ENCODE measurements around the gene IFNGR2.

Gene IFNGR2

DNA sequence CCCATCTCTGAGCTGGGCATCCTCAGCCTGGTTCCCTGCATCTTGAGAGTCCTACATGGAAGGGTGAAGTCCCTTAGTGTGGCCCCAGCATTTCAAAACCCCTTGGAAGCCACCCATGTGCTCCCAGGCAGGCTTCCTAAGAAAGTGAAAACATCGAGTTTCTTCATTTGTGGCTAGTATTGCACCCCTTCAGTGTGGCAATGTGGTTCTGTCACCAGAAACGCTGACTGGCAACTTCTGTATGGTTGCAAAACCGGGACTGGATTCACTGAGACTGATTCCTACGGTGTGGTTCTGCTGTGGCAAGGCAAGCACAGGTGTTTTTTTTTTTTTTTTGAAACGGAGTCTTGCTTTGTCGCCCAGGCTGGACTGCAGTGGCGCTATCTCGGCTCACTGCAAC, 9.0 kb upstream of the IFNGR2 start:
- Histone ChIP-seq H3K9me2 (replicated peaks; ENCODE audit: low read depth, low read length) (no peaks in the 10 kb centered on the region), H3K79me2 (ENCODE audit: insufficient read depth, low read length) (no peaks in the 10 kb centered on the region), H3K4me1 (ENCODE audit: insufficient read depth, low read length, poor library complexity, severe bottlenecking) (peaks cover 7% of the 10 kb centered on the region), H4K20me1 (ENCODE audit: insufficient read depth, low read length, poor library complexity, severe bottlenecking) (no peaks in the 10 kb centered on the region), H3K9me3 (ENCODE audit: insufficient read depth, low read depth, low read length) (no peaks in the 10 kb centered on the region), H2AFZ (ENCODE audit: low read length) (no peak overlapping the region), H3K4me3 (ENCODE audit: low read length, poor library complexity, severe bottlenecking) (no peak overlapping the region), H3K36me3 (ENCODE audit: insufficient read depth, low read length) (no peaks in the 10 kb centered on the region), H3F3A (ENCODE audit: low read depth) (no peaks in the 10 kb centered on the region), H3K9ac (ENCODE audit: low read depth, low read length, poor library complexity, severe bottlenecking) (no peak overlapping the region), H3K27me3 (ENCODE audit: insufficient read depth, low read length, poor library complexity, severe bottlenecking) (no peaks in the 10 kb centered on the region), H3K4me2 (ENCODE audit: low read depth, low read length, poor library complexity, severe bottlenecking) (no peak overlapping the region)
- TF ChIP-seq, protein P1, sequence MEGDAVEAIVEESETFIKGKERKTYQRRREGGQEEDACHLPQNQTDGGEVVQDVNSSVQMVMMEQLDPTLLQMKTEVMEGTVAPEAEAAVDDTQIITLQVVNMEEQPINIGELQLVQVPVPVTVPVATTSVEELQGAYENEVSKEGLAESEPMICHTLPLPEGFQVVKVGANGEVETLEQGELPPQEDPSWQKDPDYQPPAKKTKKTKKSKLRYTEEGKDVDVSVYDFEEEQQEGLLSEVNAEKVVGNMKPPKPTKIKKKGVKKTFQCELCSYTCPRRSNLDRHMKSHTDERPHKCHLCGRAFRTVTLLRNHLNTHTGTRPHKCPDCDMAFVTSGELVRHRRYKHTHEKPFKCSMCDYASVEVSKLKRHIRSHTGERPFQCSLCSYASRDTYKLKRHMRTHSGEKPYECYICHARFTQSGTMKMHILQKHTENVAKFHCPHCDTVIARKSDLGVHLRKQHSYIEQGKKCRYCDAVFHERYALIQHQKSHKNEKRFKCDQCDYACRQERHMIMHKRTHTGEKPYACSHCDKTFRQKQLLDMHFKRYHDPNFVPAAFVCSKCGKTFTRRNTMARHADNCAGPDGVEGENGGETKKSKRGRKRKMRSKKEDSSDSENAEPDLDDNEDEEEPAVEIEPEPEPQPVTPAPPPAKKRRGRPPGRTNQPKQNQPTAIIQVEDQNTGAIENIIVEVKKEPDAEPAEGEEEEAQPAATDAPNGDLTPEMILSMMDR (conservative IDR thresholded peaks at IDR 0.05; ENCODE audit: low read length) = no peak
- no peak for TF ChIP-seq EZH2phosphoT487 (IDR thresholded peaks at IDR 0.05; ENCODE audit: borderline replicate concordance)

DNA sequence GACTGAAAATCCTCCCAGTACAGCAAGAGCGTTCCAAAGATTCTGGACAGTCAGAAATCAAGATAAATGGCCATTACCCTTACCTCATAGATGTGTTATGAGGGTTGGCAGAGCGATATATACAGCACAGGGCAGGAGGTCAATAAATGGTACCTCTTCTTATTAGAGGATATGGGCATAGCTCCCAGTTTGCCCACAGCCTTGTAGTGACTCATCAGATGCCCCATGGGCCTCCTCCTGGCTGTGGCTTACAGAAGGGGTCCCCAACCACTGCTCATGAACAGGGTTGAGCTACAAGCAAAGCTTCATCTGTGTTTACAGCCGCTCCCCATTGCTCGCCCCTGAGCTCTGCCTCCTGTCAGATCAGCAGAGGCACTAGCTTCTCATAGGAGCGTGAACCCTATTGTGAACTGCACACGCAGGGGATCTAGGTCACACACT, 7.3 kb upstream of the IFNGR2 start:
- Histone ChIP-seq H2AFZ (ENCODE audit: low read length) (0 out of 2 replicates have a peak overlapping the region, but pooled peaks have one; percentile 28), H3K9ac (ENCODE audit: low read depth, low read length, poor library complexity, severe bottlenecking) (no peak overlapping the region), H3K4me2 (ENCODE audit: low read depth, low read length, poor library complexity, severe bottlenecking) (no peak overlapping the region), H3K4me1 (ENCODE audit: insufficient read depth, low read length, poor library complexity, severe bottlenecking) (peaks cover 12% of the 10 kb centered on the region), H4K20me1 (ENCODE audit: insufficient read depth, low read length, poor library complexity, severe bottlenecking) (no peaks in the 10 kb centered on the region), H3K79me2 (ENCODE audit: insufficient read depth, low read length) (no peaks in the 10 kb centered on the region), H3K9me2 (replicated peaks; ENCODE audit: low read depth, low read length) (no peaks in the 10 kb centered on the region), H3K4me3 (ENCODE audit: low read length, poor library complexity, severe bottlenecking) (no peak overlapping the region), H3K27me3 (ENCODE audit: insufficient read depth, low read length, poor library complexity, severe bottlenecking) (no peaks in the 10 kb centered on the region), H3K9me3 (ENCODE audit: insufficient read depth, low read depth, low read length) (no peaks in the 10 kb centered on the region), H3K36me3 (ENCODE audit: insufficient read depth, low read length) (no peaks in the 10 kb centered on the region), H3F3A (ENCODE audit: low read depth) (no peaks in the 10 kb centered on the region)
- TF ChIP-seq EZH2phosphoT487 (IDR thresholded peaks at IDR 0.05; ENCODE audit: borderline replicate concordance) = no peak
- TF ChIP-seq, protein P1 (conservative IDR thresholded peaks at IDR 0.05; ENCODE audit: low read length) = no peak

DNA sequence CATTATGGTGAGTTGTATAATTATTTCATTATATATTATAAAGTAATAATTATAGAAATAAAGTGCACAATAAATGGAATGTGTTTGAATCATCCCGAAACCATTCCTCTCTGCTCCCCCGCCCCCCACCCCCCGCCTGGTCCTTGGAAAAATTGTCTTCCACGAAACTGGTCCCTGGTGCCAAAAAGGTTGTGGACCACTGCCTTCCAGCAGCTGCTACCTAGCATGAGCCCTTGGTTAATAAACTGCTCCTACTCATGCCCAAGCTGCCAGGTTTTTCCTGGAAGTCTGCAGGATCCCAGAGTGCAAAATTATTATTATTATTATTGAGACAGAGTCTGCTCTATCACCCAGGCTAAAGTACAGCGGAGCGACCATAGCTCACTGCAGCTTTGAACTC, 6.8 kb upstream of the IFNGR2 start:
- no peak overlapping the region for H3K4me2 ChIP-seq (ENCODE audit: low read depth, low read length, poor library complexity, severe bottlenecking)
- H3K36me3 ChIP-seq (ENCODE audit: insufficient read depth, low read length) = no peaks in the 10 kb centered on the region
- H3K9me2 ChIP-seq (replicated peaks; ENCODE audit: low read depth, low read length) = no peaks in the 10 kb centered on the region
- TF ChIP-seq, protein P1 (conservative IDR thresholded peaks at IDR 0.05; ENCODE audit: low read length) = no peak
- no peak for TF ChIP-seq EZH2phosphoT487 (IDR thresholded peaks at IDR 0.05; ENCODE audit: borderline replicate concordance)
- H4K20me1 ChIP-seq (ENCODE audit: insufficient read depth, low read length, poor library complexity, severe bottlenecking) = no peaks in the 10 kb centered on the region
- H3K79me2 ChIP-seq (ENCODE audit: insufficient read depth, low read length) = no peaks in the 10 kb centered on the region
- H3K9me3 ChIP-seq (ENCODE audit: insufficient read depth, low read depth, low read length) = no peaks in the 10 kb centered on the region
- no peak overlapping the region for H2AFZ ChIP-seq (ENCODE audit: low read length)
- H3F3A ChIP-seq (ENCODE audit: low read depth) = no peaks in the 10 kb centered on the region
- peaks cover 12% of the 10 kb centered on the region for H3K4me1 ChIP-seq (ENCODE audit: insufficient read depth, low read length, poor library complexity, severe bottlenecking)
- H3K4me3 ChIP-seq (ENCODE audit: low read length, poor library complexity, severe bottlenecking) = no peak overlapping the region
- H3K27me3 ChIP-seq (ENCODE audit: insufficient read depth, low read length, poor library complexity, severe bottlenecking) = no peaks in the 10 kb centered on the region
- no peak overlapping the region for H3K9ac ChIP-seq (ENCODE audit: low read depth, low read length, poor library complexity, severe bottlenecking)
